WTC11 (cell line): Measurements from ENCODE around the gene CAPN11. TPM values are rescaled to one million over a fixed set of nuclear protein-coding genes. Genes with fewer than 3 reads are reported as not detected.

ENCODE experiments used
- ATAC-seq: fragments of 200-7000 bp; cut with Tn5 transposase; 2 replicates; pipeline ENCODE4 v1.10.0; 2021; ENCODE audit warnings: mild to moderate bottlenecking, moderate library complexity
- CTCF ChIA-PET: fragments of 300-600 bp; sonication (Branson Sonifier 250); formaldehyde crosslinking; loops from one replicate; lab custom pipeline; 2021; ENCODE audit warnings: antibody characterized with exemption; lab: Charles Lee
- POLR2A ChIA-PET: fragments of 350-600 bp; sonication (Branson Sonifier 250); formaldehyde crosslinking; loops from one replicate; lab custom pipeline; 2021; ENCODE audit warnings: antibody characterized with exemption; lab: Charles Lee
- DNase-seq: peaks from one replicate; pipeline ENCODE4 v3.0.0; 2021; ENCODE audit warnings: low spot score
- H3K27ac Mint-ChIP-seq: 2 replicates; pipeline ENCODE4 v1.8.0; 2021; ENCODE audit warnings: mixed read lengths
- H3K27me3 Mint-ChIP-seq: 2 replicates; pipeline ENCODE4 v1.8.0; 2021; ENCODE audit warnings: low read depth, mild to moderate bottlenecking, moderate library complexity, mixed read lengths
- H3K36me3 Mint-ChIP-seq: 2 replicates; pipeline ENCODE4 v1.8.0; 2021; ENCODE audit warnings: mixed read lengths
- H3K4me1 Mint-ChIP-seq: 2 replicates; pipeline ENCODE4 v1.8.0; 2022; ENCODE audit warnings: mixed read lengths
- H3K4me3 Mint-ChIP-seq: 2 replicates; pipeline ENCODE4 v1.8.0; 2021; ENCODE audit warnings: mild to moderate bottlenecking, moderate library complexity, mixed read lengths
- H3K9me3 Mint-ChIP-seq: 2 replicates; pipeline ENCODE4 v1.8.0; 2021; ENCODE audit warnings: mixed read lengths
- ARID4B ChIP-seq: sonication (generic); formaldehyde crosslinking; IDR thresholded peaks from 2 replicates; pipeline ENCODE4 v1.8.0; 2023; ENCODE audit warnings: missing genetic modification reagents, mild to moderate bottlenecking, borderline replicate concordance
- ATF1 ChIP-seq: sonication (generic); formaldehyde crosslinking; IDR thresholded peaks from 2 replicates; pipeline ENCODE4 v1.8.1; 2023; ENCODE audit warnings: mild to moderate bottlenecking, moderate library complexity, missing genetic modification reagents
- ELF4 ChIP-seq: sonication (generic); formaldehyde crosslinking; IDR thresholded peaks from 2 replicates; pipeline ENCODE4 v1.8.1; 2022; ENCODE audit warnings: low read depth, mild to moderate bottlenecking, moderate library complexity, missing genetic modification reagents
- ETV6 ChIP-seq: sonication (generic); formaldehyde crosslinking; IDR thresholded peaks from 2 replicates; pipeline ENCODE4 v1.8.1; 2022; ENCODE audit warnings: mild to moderate bottlenecking, missing genetic modification reagents
- HMGA2 ChIP-seq: fragments of 250-450 bp; sonication (Bioruptor Pico); IDR thresholded peaks from 2 replicates; pipeline ENCODE4 v1.4.0; 2021; ENCODE audit warnings: mild to moderate bottlenecking, moderate library complexity
- KAT7 ChIP-seq: sonication (generic); formaldehyde crosslinking; IDR thresholded peaks from 2 replicates; pipeline ENCODE4 v1.8.1; 2023; ENCODE audit warnings: missing genetic modification reagents, mild to moderate bottlenecking, borderline replicate concordance
- MYBL2 ChIP-seq: sonication (generic); formaldehyde crosslinking; IDR thresholded peaks from 2 replicates; pipeline ENCODE4 v1.8.1; 2023; ENCODE audit warnings: mild to moderate bottlenecking, moderate library complexity, missing genetic modification reagents
- NR2C2 ChIP-seq: sonication (generic); formaldehyde crosslinking; IDR thresholded peaks from 2 replicates; pipeline ENCODE4 v1.8.0; 2022; ENCODE audit warnings: mild to moderate bottlenecking, missing genetic modification reagents
- PREB ChIP-seq: sonication (generic); formaldehyde crosslinking; IDR thresholded peaks from 2 replicates; pipeline ENCODE4 v1.8.1; 2022; ENCODE audit warnings: mild to moderate bottlenecking, missing genetic modification reagents, moderate library complexity, borderline replicate concordance
- SOX15 ChIP-seq: fragments of 250-450 bp; sonication (Bioruptor Pico); IDR thresholded peaks from 2 replicates; pipeline ENCODE4 v1.9.0; 2021; ENCODE audit warnings: mild to moderate bottlenecking
- TEAD4 ChIP-seq: sonication (generic); formaldehyde crosslinking; IDR thresholded peaks from 2 replicates; pipeline ENCODE4 v1.8.0; 2022; ENCODE audit warnings: mild to moderate bottlenecking, missing genetic modification reagents
- ZBTB21 ChIP-seq: sonication (generic); formaldehyde crosslinking; IDR thresholded peaks from 2 replicates; pipeline ENCODE4 v1.8.1; 2023; ENCODE audit warnings: mild to moderate bottlenecking, missing genetic modification reagents, borderline replicate concordance
- ZNF396 ChIP-seq: fragments of 250-450 bp; sonication (Bioruptor Pico); IDR thresholded peaks from 2 replicates; pipeline ENCODE4 v1.8.0; 2021; ENCODE audit warnings: mild to moderate bottlenecking, moderate library complexity, borderline replicate concordance
- ZNF671 ChIP-seq: fragments of 250-450 bp; sonication (Bioruptor Pico); IDR thresholded peaks from 2 replicates; pipeline ENCODE4 v1.8.0; 2021; ENCODE audit warnings: mild to moderate bottlenecking
- total RNA-seq: library from RNA; stranded (reverse); gene quantifications from 3 replicates; pipeline ENCODE4 v1.2.3, GENCODE V29; 2021
- TF ChIP-seq, protein P1 (sequence below): fragments of 250-450 bp; sonication (Bioruptor Pico); IDR thresholded peaks from 2 replicates; pipeline ENCODE4 v2.1.2; 2022; ENCODE audit warnings: mild to moderate bottlenecking, moderate library complexity
- TF ChIP-seq, protein P2 (sequence below): sonication (generic); formaldehyde crosslinking; IDR thresholded peaks from 2 replicates; pipeline ENCODE4 v1.8.1; 2023; ENCODE audit warnings: mild to moderate bottlenecking, missing genetic modification reagents, moderate library complexity
- TF ChIP-seq, protein P3 (sequence below): sonication (generic); formaldehyde crosslinking; IDR thresholded peaks from 2 replicates; pipeline ENCODE4 v1.8.1; 2022; ENCODE audit warnings: missing genetic modification reagents, borderline replicate concordance

CAPN11 gene
- total RNA-seq, 1 experiment from 2014 or later: 2.3 TPM

- TF ChIP-seq, protein P1, sequence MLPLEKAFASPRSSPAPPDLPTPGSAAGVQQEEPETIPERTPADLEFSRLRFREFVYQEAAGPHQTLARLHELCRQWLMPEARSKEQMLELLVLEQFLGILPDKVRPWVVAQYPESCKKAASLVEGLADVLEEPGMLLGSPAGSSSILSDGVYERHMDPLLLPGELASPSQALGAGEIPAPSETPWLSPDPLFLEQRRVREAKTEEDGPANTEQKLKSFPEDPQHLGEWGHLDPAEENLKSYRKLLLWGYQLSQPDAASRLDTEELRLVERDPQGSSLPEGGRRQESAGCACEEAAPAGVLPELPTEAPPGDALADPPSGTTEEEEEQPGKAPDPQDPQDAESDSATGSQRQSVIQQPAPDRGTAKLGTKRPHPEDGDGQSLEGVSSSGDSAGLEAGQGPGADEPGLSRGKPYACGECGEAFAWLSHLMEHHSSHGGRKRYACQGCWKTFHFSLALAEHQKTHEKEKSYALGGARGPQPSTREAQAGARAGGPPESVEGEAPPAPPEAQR: no peak
- no peak for TF ChIP-seq ATF1 (CRISPR knock-in tag)
- TF ChIP-seq KAT7 (CRISPR knock-in tag): no peak
- TF ChIP-seq SOX15: no peak
- no peak for TF ChIP-seq ARID4B (CRISPR knock-in tag)
- no peak for TF ChIP-seq NR2C2 (CRISPR knock-in tag)
- no peak for TF ChIP-seq ZNF671 (CRISPR knock-in tag)
- TF ChIP-seq ZBTB21: no peak
- no peak for TF ChIP-seq MYBL2 (CRISPR knock-in tag)
- TF ChIP-seq TEAD4 (CRISPR knock-in tag): no peak
- TF ChIP-seq ELF4: no peak
- TF ChIP-seq, protein P2, sequence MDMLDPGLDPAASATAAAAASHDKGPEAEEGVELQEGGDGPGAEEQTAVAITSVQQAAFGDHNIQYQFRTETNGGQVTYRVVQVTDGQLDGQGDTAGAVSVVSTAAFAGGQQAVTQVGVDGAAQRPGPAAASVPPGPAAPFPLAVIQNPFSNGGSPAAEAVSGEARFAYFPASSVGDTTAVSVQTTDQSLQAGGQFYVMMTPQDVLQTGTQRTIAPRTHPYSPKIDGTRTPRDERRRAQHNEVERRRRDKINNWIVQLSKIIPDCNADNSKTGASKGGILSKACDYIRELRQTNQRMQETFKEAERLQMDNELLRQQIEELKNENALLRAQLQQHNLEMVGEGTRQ: no peak
- no peak for TF ChIP-seq HMGA2
- TF ChIP-seq ETV6 (CRISPR knock-in tag): no peak
- TF ChIP-seq, protein P3, sequence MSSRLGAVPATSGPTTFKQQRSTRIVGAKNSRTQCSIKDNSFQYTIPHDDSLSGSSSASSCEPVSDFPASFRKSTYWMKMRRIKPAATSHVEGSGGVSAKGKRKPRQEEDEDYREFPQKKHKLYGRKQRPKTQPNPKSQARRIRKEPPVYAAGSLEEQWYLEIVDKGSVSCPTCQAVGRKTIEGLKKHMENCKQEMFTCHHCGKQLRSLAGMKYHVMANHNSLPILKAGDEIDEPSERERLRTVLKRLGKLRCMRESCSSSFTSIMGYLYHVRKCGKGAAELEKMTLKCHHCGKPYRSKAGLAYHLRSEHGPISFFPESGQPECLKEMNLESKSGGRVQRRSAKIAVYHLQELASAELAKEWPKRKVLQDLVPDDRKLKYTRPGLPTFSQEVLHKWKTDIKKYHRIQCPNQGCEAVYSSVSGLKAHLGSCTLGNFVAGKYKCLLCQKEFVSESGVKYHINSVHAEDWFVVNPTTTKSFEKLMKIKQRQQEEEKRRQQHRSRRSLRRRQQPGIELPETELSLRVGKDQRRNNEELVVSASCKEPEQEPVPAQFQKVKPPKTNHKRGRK (CRISPR knock-in tag): no peak
- TF ChIP-seq ZNF396: no peak
Measured at GRCh38 chr6:44132476-44132875, 26.1 kb upstream of the CAPN11 start (continued).

DNA sequence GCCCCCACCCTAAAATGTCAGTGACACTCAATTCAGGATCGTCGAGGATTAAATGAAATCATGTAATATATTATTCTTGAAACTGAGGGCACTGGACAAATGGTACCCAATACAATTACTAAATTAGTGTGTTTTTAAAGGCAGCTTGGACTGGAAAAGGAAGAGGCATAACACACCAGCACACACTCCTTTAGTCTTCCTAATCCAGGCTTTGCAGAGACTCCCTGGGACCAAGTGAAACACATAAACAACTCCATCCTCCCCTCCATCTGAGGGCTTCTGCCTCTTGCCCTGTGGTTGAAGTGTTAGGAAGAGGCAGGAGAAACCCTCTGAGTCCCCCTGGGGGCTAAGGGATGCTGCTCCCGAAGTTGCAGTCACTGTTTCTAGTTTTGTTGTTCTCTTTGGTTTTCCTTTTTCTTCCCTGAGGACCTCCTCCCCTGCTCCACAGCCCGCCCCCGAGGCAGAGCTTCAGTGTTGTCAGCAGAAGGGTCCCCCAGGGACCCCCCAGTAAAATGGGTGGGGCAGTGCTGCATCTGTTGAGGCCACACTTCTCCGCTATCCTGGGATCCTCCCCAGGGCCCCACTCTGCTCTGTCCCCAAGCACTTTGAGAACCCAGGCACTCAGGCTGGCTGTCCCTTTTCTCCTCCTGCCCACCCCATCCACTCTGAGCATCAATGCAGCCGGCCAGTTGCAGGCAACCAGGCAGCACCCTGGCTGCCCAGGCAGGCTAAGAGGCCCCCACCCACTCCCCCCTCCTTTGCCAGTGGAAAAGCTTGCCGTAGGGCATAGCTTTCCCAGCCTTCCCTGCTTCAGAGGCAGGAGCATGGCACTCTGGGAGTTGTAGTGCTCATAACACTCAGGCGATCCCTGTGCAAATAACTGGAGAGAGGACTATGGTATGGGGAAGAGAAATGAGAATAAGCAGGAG, 25.4 kb upstream of the CAPN11 start:
- Mint-ChIP-seq H3K4me3 (peak overlapping the region; percentile 30), H3K27me3 (no peaks in the 10 kb centered on the region; the same call in 1 of the 2 replicates), H3K27ac (peak overlapping the region; percentile 83; the same call in 1 of the 2 replicates), H3K9me3 (no peaks in the 10 kb centered on the region), H3K36me3 (peaks cover 21% of the 10 kb centered on the region), H3K4me1 (peaks cover 50% of the 10 kb centered on the region)
- ChIA-PET POLR2A (interaction anchor here (0.6 to 0.8 kb wide), 2 partner anchors 48 to 69 kb away, joined by 3 to 4 read pairs; no protein-coding TSS in a partner anchor), CTCF (interaction anchor here (0.7 to 2.5 kb wide), 9 partner anchors 17 to 423 kb away, joined by 3 to 9 read pairs (median 4); no protein-coding TSS in a partner anchor)
- DNase-seq (peak; percentile 50), ATAC-seq (peak; percentile 72)
- TF ChIP-seq PREB: no peak
